ENCODE results near the gene MAPKAP1. TPM values are rescaled to one million over a fixed set of nuclear protein-coding genes. Genes with fewer than 3 reads are reported as not detected.

The MAPKAP1 gene
- total RNA-seq, 1 experiment from 2014 or later, result 79.9 TPM

DNA sequence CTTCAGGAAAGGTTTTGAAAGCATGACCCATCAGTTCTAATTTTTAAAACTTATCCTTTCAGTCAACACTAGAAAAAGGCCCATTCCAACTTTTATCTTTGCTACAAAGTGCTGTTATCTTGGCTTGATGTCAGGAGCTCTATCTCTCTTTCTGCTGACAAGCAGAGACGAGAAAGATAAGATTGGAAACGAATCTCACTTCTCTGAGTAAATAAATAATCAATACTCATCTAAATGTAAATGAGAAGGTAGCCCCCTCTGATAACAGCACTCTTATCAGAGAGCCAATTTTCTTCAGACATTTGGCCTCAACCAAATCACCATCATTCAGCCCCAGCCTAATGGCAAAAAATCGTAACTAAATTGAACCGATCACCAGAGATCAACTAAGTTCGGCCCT lies 191.7 kb downstream of the MAPKAP1 start:
- no peak for DNase-seq (ENCODE audit: low spot score)

- DNase-seq (ENCODE audit: low spot score), result no peak
Observed at GRCh38 chr9:125514468-125514867, 192.5 kb downstream of the MAPKAP1 start.

DNA sequence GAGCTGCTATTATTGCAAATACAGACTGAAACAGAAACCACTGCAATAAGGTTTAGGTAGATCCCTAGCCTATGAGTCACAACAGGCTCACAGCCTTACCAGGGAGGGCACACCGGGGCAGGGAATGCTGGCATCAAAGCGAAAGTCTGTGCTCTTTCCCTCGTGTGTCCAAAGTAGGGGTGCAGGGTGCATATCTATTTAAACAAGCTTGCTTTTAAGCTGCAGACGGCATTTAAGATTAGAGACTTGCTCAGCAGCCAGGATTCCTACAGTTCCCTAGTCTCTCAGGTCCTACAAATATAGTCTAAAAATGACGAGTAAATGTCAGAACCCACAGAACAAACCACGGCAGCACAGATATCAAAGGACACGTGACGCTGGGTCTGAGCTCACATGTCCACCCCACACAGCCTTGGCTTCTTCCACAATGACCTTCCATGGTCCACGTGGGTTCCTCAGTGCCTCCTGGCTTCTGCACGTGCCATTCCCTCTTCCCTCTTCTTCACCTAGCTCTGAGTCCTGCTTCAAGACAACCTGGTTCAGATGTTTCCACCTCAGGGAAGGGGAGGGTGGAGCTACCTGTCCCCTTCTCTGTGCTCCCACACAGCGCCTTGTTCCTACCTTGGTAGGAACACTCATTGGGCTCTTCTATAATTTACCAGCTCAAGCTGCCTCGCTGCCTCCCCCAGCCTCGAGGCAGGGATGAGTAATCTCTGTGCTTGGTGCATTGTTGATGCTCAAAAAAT lies 193.2 kb downstream of the MAPKAP1 start:
- peak; percentile 62 for DNase-seq (ENCODE audit: low spot score)

- DNase-seq (ENCODE audit: low spot score), result no peak
Observed at GRCh38 chr9:125513303-125513667, 193.7 kb downstream of the MAPKAP1 start.

DNA sequence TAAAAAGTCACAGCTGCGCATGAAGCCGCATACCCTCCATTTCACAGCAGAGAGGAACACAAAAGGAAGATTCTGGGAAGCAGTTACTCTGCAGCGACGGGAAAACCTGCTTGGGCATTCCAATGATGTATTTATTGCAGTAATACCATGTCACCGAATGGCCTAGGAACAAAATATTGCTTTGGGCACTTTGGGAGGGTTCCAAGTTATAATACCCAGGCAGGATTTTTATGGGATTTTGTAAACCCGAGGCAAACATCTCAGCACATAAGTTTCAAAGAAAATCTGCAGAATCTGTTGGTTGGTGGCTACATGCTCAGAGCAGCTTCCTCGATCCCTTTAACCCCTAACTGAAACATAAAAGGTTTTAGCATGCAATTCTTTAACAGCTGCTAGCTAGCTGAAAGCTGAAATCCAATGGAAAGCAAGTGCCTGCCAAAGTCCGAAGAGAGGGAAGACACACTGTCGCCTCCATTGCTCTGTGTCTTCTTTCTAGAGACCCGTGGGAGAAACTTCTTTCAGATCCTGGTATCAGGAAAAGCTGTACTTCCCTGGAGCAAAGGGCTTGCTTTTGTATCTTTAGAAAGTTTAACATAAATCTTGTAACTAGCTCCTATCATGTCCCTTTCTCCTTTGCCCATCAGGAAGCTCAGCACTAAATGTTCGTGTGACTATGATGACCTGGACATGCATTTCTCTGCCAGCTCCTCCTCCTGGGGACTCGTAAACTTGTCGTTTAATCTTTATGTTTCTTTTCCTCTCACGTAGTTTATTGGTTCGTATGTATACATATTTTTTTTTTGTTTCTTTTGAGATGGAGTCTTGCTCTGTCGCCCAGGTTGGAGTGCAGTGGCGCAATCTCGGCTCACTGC lies 195.0 kb downstream of the MAPKAP1 start:
- no peak for DNase-seq (ENCODE audit: low spot score)

- no peak for DNase-seq (ENCODE audit: low spot score)
Observed at GRCh38 chr9:125510980-125511379, 196.0 kb downstream of the MAPKAP1 start.

DNA sequence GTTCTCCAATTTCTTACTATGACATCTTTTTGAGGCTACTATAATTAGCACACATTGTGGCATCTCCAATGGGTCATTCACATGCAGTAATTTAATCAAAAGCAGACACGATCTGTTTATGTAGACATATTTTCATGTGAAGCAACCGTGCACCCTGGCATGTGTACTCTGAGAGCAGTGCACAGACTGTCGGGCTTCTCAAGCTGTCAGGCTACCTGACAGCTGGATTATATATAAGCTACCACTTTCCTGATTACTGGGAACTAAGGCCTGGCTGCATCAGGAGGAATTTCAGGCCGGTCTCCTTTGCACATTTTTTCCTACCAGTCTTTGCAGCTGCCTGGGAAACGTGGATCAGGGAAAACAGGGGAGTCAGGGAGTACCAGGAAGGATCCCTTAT lies 197.5 kb downstream of the MAPKAP1 start:
- no peak for DNase-seq (ENCODE audit: low spot score)

DNA sequence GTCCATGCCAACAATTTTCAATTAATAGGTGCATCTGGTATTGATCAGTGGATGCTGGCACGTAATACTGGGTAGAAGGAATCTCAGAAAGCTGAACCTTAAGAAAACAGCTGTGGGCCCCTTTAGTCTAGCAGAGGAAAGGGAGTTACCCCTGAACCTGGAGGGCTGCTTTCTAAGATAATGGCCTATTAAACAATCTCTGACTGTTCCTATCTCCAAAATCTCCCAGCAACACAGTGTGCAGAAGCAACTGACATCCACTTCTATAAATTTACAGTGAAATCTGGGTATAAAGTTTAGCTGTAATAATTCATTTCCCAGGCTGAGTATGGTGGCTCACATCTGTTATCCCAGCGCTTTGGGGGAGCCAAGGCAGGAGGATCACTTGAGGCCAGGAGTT lies 198.8 kb downstream of the MAPKAP1 start:
- no peak for DNase-seq (ENCODE audit: low spot score)

DNA sequence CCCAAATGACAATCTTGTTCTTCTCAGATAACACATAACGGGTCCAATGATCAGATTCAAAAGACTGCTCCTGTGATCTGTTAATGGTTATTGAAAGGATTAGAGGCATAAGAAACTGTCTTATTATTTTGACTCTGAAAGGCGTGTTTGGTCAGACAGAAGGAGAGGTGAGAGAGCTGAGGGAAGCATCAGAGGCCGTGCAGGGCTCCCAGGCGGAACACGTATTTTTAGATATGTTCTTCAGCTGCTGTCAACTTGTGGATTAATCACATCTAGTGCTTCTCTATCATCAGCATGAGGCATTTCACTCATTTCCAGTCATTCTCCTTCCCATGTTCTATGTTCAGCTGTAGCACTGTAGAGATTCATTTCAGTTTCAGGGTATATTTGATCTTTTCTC lies 199.8 kb downstream of the MAPKAP1 start:
- no peak for DNase-seq (ENCODE audit: low spot score)

DNA sequence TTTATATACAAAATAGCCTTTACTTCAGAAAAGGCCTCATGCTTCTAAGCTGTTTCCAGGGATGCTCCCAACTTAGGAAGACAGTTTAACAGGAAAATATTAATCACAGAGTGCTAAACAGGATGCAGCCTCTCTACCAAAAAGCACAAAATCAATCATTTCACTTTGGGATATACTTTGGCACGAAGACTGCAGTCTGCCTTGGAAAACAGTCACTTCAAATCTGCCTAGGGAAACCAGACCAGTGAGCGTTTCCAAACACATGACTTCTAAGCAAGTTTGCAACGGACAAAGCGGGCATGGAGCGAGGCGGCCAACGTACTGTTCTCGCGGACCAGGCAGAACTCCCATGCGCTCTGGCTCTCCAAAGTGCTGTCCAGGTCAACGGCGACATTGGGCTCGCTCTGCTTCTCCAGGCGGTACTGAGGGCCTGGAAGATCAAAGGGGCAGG lies 201.0 kb downstream of the MAPKAP1 start:
- DNase-seq (ENCODE audit: low spot score), result no peak

DNA sequence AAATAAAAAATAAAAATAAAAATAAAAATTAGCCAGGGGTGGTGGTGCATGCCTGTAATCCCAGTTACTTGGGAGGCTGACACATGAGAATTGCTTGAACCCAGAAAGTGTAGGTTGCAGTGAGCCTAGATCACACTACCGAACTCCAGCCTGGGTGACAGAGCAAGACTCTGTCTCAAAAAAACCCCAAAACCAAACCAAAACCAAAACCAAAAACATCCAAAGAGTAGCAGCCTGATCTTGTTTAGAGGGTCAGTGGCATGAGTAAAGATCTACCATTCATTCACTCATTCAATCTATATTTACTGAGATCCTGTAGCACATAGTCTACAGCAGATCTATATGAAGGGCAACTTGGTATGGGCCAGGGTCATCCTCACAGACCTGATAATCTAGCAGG lies 202.4 kb downstream of the MAPKAP1 start:
- no peak for DNase-seq (ENCODE audit: low spot score)

GRCh38 chr9:125497906-125498305 lies 209.1 kb downstream of the MAPKAP1 start:
- DNase-seq (ENCODE audit: low spot score), result no peak

GRCh38 chr9:125497478-125497877 lies 209.5 kb downstream of the MAPKAP1 start:
- DNase-seq (ENCODE audit: low spot score), result no peak

DNA sequence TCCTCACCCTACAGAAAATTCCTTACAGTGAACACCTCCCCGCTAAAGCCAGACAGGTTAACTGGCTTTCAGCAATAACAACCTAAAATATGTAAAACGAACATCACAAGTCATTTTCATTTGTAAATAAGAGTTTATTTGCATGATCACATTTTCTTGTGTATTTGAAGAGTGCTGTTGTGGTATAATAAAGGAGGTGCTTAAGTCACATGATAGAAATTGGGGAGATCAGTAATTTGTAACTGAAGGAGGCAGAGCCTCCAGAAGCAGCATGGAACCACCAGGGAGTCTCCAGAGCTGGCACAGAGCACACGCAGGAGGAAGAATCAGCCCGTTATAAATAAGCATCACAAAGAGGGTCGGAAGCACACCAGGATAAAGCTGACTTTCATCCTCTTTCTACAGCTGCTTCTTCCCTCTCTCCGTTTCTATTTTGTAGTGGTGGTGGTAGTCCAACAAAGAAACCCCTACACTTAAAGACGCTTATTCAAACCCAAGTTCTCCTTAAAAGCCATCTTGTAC lies 210.6 kb downstream of the MAPKAP1 start:
- DNase-seq (ENCODE audit: low spot score), result no peak

DNA sequence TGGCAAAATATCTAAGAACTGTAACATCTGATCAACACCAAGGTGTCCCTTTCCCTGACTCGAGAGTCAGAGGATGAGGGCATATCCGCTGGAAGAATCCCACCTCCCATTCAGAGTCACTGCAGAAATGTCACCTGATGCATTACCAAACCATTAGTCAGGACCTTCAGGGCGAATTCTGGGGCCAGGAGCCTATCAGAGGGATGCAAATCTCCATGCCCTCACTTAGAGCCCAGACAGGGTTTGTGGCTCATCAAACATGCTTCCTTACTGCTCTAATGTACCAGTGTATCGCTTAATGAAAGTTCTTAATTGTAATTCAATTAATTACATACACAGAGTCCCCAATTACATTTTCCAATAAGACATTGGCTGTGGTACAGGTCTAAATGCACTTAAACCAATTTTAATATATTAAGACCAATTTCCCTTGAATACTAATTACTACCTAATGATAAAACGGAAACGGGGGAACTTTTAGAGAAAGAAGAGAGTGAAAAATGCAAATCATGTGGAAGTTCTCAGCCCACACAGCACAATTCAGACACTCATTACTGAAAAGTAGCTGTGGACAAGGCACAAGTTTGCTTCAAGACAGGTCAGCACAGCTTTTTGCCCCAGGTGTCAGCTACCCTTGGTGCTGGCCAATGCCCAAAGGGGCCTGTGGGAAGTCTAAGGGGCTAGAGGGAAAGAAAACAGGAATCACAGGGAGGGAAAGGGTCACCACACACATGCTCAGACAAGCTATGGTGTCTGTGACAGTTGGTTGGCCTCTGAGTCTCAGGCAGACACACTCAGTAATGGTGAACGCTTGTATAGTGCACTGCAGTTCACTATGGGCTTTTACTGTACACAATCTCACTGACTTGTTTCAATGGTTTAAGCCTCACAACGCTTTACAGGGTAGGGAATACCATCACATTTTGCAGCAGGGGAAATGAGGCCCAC lies 211.6 kb downstream of the MAPKAP1 start:
- DNase-seq (ENCODE audit: low spot score), result no peak

DNA sequence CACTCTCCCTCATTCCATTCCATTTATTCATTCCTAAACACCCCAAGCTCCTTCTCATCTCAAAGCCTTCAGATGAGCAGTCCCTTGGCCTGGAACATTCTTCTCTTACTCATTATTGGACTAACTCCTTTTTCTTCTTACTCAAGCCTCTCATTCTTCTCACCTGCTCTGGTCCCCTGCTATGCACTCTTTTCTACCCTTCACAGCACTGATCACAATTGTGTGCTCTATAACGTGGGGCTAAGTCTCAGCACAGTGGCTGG lies 212.4 kb downstream of the MAPKAP1 start:
- no peak for DNase-seq (ENCODE audit: low spot score)

GRCh38 chr9:125493881-125494652 lies 212.9 kb downstream of the MAPKAP1 start:
- no peak for DNase-seq (ENCODE audit: low spot score)

- DNase-seq (ENCODE audit: low spot score), result peak; percentile 60
Observed at GRCh38 chr9:125493384-125493783, 213.6 kb downstream of the MAPKAP1 start.

GRCh38 chr9:125492719-125493118 lies 214.3 kb downstream of the MAPKAP1 start:
- DNase-seq (ENCODE audit: low spot score), result no peak

DNA sequence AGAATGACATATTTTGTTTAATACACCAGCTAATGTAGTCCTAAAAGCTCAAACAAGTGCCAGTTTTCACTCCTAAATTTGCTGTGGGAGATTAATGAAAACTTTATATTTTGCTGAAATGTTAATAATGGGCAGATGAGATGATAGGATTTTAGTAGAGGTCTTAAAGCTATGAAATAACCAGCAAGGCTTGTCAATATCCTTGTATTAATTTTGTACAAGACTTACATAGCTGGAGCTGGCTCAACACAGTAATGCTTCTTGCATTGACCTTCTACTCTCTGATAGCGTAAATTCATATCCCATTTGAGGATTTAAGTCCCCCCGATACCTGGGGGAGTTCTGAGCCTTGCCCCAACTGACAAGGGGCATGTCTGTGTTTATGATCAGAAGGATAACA lies 219.2 kb downstream of the MAPKAP1 start:
- DNase-seq (ENCODE audit: low spot score), result no peak

GRCh38 chr9:125486576-125486975 lies 220.4 kb downstream of the MAPKAP1 start:
- no peak for DNase-seq (ENCODE audit: low spot score)
